K562 (cell line): Measurements from ENCODE around the gene NPDC1. TPM values are rescaled to one million over a fixed set of nuclear protein-coding genes. Genes with fewer than 3 reads are reported as not detected.

Experiments used
- C11orf30 ChIP-seq: fragments of 450-650 bp; IDR thresholded peaks from 2 replicates; pipeline ENCODE4 v1.6.1; 2016; ENCODE audit warnings: low read depth, mild to moderate bottlenecking
- CSDE1 ChIP-seq, 2 experiments: fragments of 450-650 bp; IDR thresholded peaks; 2 replicates each; pipeline ENCODE4 v1.6.1; 2016; ENCODE audit warnings: mild to moderate bottlenecking in 1 of 2
- ELK1 ChIP-seq: sonication (generic); formaldehyde crosslinking; IDR thresholded peaks from 2 replicates; pipeline ENCODE4 v1.8.1; 2022; ENCODE audit warnings: missing genetic modification reagents
- ETV1 ChIP-seq: fragments of 450-650 bp; conservative IDR thresholded peaks from 2 replicates; pipeline ENCODE4 v1.6.1; 2016; ENCODE audit warnings: missing genetic modification characterization, control low read depth, low read depth, missing compliant biosample characterization
- FOXA1 ChIP-seq: fragments of 450-650 bp; IDR thresholded peaks from 2 replicates; pipeline ENCODE4 v1.6.1; 2016; ENCODE audit warnings: mild to moderate bottlenecking, borderline replicate concordance
- FUS ChIP-seq: fragments of 200-400 bp; formaldehyde crosslinking; optimal IDR thresholded peaks from 2 replicates; pipeline ENCODE3; 2017; ENCODE audit warnings: low read depth, low read length
- GABPB1 ChIP-seq: sonication (generic); formaldehyde crosslinking; IDR thresholded peaks from 2 replicates; pipeline ENCODE4 v1.8.0; 2022; ENCODE audit warnings: mild to moderate bottlenecking, missing genetic modification reagents
- KDM5B ChIP-seq: fragments of 200-600 bp; sonication (generic); IDR thresholded peaks from 2 replicates; pipeline ENCODE4 v1.6.1; 2012; ENCODE audit warnings: low read depth, mild to moderate bottlenecking, moderate library complexity, low read length, control low read depth, inconsistent platforms; ENCODE audit not compliant: insufficient replicate concordance
- MCM2 ChIP-seq: fragments of 450-650 bp; IDR thresholded peaks from 2 replicates; pipeline ENCODE4 v1.6.1; 2017; ENCODE audit warnings: low read depth, mild to moderate bottlenecking
- MXI1 ChIP-seq: IDR thresholded peaks from 2 replicates; pipeline ENCODE4 v1.6.1; 2011; ENCODE audit warnings: low read depth, mild to moderate bottlenecking, improper control_type of control experiment, low read length
- PURB ChIP-seq: sonication (generic); formaldehyde crosslinking; IDR thresholded peaks from 2 replicates; pipeline ENCODE4 v1.9.0; 2021; ENCODE audit warnings: low read depth, mild to moderate bottlenecking, missing genetic modification reagents
- SIN3A ChIP-seq, 2 experiments: fragments of 150-350 bp in 1 of 2; IDR thresholded peaks; 2 replicates each; pipeline ENCODE4 v1.6.1; 2011 to 2016; ENCODE audit warnings: borderline replicate concordance in 2 of 2, low read depth in 2 of 2, low read length in 2 of 2, mild to moderate bottlenecking in 2 of 2, moderate library complexity in 2 of 2; ENCODE audit not compliant: control insufficient read depth in 1 of 2
- TCF7 ChIP-seq: sonication (generic); IDR thresholded peaks from 2 replicates; pipeline ENCODE4 v1.6.1; 2016; ENCODE audit warnings: antibody characterized with exemption, borderline replicate concordance
- TEAD2 ChIP-seq: fragments of 450-650 bp; IDR thresholded peaks from 2 replicates; pipeline ENCODE4 v1.6.1; 2016; ENCODE audit warnings: missing genetic modification characterization, control low read depth, missing compliant biosample characterization
- ZC3H8 ChIP-seq: fragments of 450-650 bp; IDR thresholded peaks from 2 replicates; pipeline ENCODE4 v1.6.1; 2017
- ZFP30 ChIP-seq: fragments of 250-450 bp; sonication (Bioruptor Pico); IDR thresholded peaks from 2 replicates; pipeline ENCODE4 v1.8.0; 2022; ENCODE audit warnings: moderate library complexity, mild to moderate bottlenecking, inconsistent platforms, borderline replicate concordance
- ZFX ChIP-seq: sonication (generic); formaldehyde crosslinking; IDR thresholded peaks from 2 replicates; pipeline ENCODE4 v1.8.0; 2022; ENCODE audit warnings: mild to moderate bottlenecking, missing genetic modification reagents, moderate library complexity
- ZNF232 ChIP-seq: sonication (generic); formaldehyde crosslinking; IDR thresholded peaks from 2 replicates; pipeline ENCODE4 v1.8.0; 2022; ENCODE audit warnings: mild to moderate bottlenecking, missing genetic modification reagents
- ZNF766 ChIP-seq: fragments of 200-800 bp; sonication (Bioruptor generic); conservative IDR thresholded peaks from 2 replicates; pipeline ENCODE4 v1.6.1; 2016; ENCODE audit warnings: missing genetic modification characterization, missing compliant biosample characterization
- polyA plus RNA-seq, 8 experiments: library from polyadenylated mRNA; depleted of rRNA in 4 of 8; stranded (reverse) in 5 of 8; unstranded in 3 of 8; fragments of >200 nt; fragmentation: Nextera tagmentation in 2 of 8; fragmentation: Illumina TruSeq in 1 of 8; extraction: Ambion mirVana in 2 of 8; extraction: Trizol in 1 of 8; gene quantifications; 2 replicates each; pipeline versions ENCODE4 v1.2.1 to v1.2.3, GENCODE V29; 2011 to 2014; ENCODE audit warnings: inconsistent platforms in 1 of 8, missing spikeins in 1 of 8
- total RNA-seq, 7 experiments: library from RNA; depleted of rRNA in 6 of 7; stranded (reverse); fragments of >200 nt in 6 of 7; fragmentation: Illumina TruSeq in 2 of 7; extraction: Trizol in 2 of 7; gene quantifications; 2 replicates each; pipeline versions ENCODE4 v1.2.1 to v1.2.3, GENCODE V29; 2011 to 2021; ENCODE audit warnings: low replicate concordance in 1 of 7
- TF ChIP-seq, protein P1 (sequence below): fragments of 250-450 bp; sonication (Bioruptor Pico); IDR thresholded peaks from 2 replicates; pipeline ENCODE4 v1.4.0; 2020; ENCODE audit warnings: mild to moderate bottlenecking
- TF ChIP-seq, protein P2 (sequence below): fragments of 250-450 bp; sonication (Bioruptor Pico); IDR thresholded peaks from 2 replicates; pipeline ENCODE4 v1.9.0; 2021; ENCODE audit warnings: mild to moderate bottlenecking
- TF ChIP-seq, protein P3 (sequence below): fragments of 450-650 bp; IDR thresholded peaks from 2 replicates; pipeline ENCODE4 v1.7.1; 2018; ENCODE audit warnings: mild to moderate bottlenecking, low read depth; ENCODE audit not compliant: partially characterized antibody
- TF ChIP-seq, protein P4 (sequence below): fragments of 250-450 bp; sonication (Bioruptor Pico); IDR thresholded peaks from 2 replicates; pipeline ENCODE4 v1.8.0; 2021; ENCODE audit warnings: borderline replicate concordance, mild to moderate bottlenecking, moderate library complexity; ENCODE audit not compliant: poor library complexity, severe bottlenecking

The NPDC1 gene
- total and polyA plus RNA-seq, 9 of the 15 experiments (the other 6 are each of a cell fraction or from before 2014, with no cell fraction given): 0.06 to 2.1 (median 0.53) TPM; not detected in 3

- TF ChIP-seq C11orf30: no peak
- TF ChIP-seq MXI1: no peak
- TF ChIP-seq, protein P1, sequence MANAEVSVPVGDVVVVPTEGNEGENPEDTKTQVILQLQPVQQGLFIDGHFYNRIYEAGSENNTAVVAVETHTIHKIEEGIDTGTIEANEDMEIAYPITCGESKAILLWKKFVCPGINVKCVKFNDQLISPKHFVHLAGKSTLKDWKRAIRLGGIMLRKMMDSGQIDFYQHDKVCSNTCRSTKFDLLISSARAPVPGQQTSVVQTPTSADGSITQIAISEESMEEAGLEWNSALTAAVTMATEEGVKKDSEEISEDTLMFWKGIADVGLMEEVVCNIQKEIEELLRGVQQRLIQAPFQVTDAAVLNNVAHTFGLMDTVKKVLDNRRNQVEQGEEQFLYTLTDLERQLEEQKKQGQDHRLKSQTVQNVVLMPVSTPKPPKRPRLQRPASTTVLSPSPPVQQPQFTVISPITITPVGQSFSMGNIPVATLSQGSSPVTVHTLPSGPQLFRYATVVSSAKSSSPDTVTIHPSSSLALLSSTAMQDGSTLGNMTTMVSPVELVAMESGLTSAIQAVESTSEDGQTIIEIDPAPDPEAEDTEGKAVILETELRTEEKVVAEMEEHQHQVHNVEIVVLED: peak; percentile 88
- no peak for TF ChIP-seq ELK1 (CRISPR knock-in tag)
- TF ChIP-seq TCF7: no peak
- TF ChIP-seq MCM2: no peak
- TF ChIP-seq SIN3A (IDR thresholded peaks at IDR 0.05; ENCODE audit: borderline replicate concordance in 2 of 2, control insufficient read depth in 1 of 2, low read depth in 2 of 2, low read length in 2 of 2): no peak
- TF ChIP-seq, protein P2, sequence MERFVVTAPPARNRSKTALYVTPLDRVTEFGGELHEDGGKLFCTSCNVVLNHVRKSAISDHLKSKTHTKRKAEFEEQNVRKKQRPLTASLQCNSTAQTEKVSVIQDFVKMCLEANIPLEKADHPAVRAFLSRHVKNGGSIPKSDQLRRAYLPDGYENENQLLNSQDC (CRISPR knock-in tag): no peak
- no peak for TF ChIP-seq CSDE1 (IDR thresholded peaks at IDR 0.05)
- TF ChIP-seq, protein P3, sequence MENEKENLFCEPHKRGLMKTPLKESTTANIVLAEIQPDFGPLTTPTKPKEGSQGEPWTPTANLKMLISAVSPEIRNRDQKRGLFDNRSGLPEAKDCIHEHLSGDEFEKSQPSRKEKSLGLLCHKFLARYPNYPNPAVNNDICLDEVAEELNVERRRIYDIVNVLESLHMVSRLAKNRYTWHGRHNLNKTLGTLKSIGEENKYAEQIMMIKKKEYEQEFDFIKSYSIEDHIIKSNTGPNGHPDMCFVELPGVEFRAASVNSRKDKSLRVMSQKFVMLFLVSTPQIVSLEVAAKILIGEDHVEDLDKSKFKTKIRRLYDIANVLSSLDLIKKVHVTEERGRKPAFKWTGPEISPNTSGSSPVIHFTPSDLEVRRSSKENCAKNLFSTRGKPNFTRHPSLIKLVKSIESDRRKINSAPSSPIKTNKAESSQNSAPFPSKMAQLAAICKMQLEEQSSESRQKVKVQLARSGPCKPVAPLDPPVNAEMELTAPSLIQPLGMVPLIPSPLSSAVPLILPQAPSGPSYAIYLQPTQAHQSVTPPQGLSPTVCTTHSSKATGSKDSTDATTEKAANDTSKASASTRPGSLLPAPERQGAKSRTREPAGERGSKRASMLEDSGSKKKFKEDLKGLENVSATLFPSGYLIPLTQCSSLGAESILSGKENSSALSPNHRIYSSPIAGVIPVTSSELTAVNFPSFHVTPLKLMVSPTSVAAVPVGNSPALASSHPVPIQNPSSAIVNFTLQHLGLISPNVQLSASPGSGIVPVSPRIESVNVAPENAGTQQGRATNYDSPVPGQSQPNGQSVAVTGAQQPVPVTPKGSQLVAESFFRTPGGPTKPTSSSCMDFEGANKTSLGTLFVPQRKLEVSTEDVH: no peak
- peak; percentile 28; the same call in 1 of the 2 replicates for TF ChIP-seq GABPB1
- no peak for TF ChIP-seq FUS
- peak; percentile 55 for TF ChIP-seq ZFX (CRISPR knock-in tag)
- peak; percentile 100 for TF ChIP-seq ZNF766 (CRISPR knock-in tag)
- TF ChIP-seq, protein P4, sequence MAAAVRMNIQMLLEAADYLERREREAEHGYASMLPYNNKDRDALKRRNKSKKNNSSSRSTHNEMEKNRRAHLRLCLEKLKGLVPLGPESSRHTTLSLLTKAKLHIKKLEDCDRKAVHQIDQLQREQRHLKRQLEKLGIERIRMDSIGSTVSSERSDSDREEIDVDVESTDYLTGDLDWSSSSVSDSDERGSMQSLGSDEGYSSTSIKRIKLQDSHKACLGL (CRISPR knock-in tag): peak; percentile 68
- TF ChIP-seq KDM5B: no peak
- no peak for TF ChIP-seq ZNF232 (CRISPR knock-in tag)
- TF ChIP-seq PURB (CRISPR knock-in tag): no peak
- peak; percentile 89 for TF ChIP-seq ETV1 (tag)
- no peak for TF ChIP-seq ZFP30
- TF ChIP-seq FOXA1: no peak
- TF ChIP-seq TEAD2: peak; percentile 96
- TF ChIP-seq ZC3H8: no peak
These were observed 28.8 kb upstream of the NPDC1 start (continued) for GRCh38 chr9:137074657-137075274.
